ENCODE measurements around the gene DPEP2NB.

GRCh38 chr16:67990018-67990386 is 25.7 kb downstream of the DPEP2NB start:
- TF ChIP-seq CTCF (IDR thresholded peaks at IDR 0.05; ENCODE audit: insufficient read depth, low read length, poor library complexity, severe bottlenecking) (no peak), EZH2phosphoT487 (conservative IDR thresholded peaks at IDR 0.05; ENCODE audit: low read length) (no peak)

Data from SU-DHL-6 (cell line).